HG03064 (cell line): Measurements from ENCODE around the gene ADGRG6.

Source experiments
- ATAC-seq: cut with Tn5 transposase; IDR thresholded peaks from one replicate; pipeline ENCODE4 v1.9.1; 2021; ENCODE audit warnings: low read depth; ENCODE audit not compliant: unreplicated experiment

The ADGRG6 gene

DNA sequence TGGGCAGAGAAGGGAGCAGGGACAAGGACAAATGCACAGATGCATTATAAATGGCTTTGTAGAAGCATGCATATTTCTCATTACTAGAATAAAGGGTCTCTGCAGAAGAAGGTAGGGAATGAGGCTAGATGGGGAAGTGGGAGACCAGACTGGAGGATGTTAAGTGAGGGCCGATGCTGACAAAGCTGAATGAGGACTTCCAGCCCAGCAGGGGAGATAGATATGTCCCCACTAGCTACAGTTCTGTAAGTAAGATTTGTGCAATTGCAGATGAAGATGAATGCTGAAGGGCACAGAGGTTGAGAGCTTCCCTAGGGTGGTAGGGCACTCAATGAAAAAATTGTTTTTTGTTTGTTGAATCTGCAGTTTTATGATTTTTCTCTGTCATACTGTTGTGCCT is 16.9 kb downstream of the ADGRG6 start:
- no peak for ATAC-seq

- ATAC-seq = no peak
These were observed 18.6 kb downstream of the ADGRG6 start for GRCh38 chr6:142320366-142320765.

DNA sequence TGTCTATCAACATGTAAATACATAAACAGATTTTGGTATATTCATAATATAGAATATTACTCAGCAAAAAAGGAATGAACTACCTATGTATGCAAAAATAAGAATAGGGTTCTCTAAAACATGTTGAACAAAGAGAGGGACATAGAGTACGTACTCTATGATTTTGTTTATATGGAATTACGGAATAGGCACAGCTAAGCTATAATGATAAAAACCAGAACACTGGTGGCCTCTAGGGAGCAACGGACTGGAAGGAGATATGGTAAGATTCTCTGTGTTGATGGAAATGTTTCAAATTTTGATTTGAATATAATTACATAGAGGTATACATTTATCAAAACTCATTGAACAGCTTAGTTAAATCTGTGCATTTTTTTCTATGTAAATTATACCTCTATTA is 19.6 kb downstream of the ADGRG6 start:
- ATAC-seq = no peak

GRCh38 chr6:142322066-142322465 is 20.3 kb downstream of the ADGRG6 start:
- no peak for ATAC-seq

- no peak for ATAC-seq
These were observed 20.8 kb downstream of the ADGRG6 start for GRCh38 chr6:142322504-142323198.

GRCh38 chr6:142323377-142323776 is 21.6 kb downstream of the ADGRG6 start:
- ATAC-seq = no peak

DNA sequence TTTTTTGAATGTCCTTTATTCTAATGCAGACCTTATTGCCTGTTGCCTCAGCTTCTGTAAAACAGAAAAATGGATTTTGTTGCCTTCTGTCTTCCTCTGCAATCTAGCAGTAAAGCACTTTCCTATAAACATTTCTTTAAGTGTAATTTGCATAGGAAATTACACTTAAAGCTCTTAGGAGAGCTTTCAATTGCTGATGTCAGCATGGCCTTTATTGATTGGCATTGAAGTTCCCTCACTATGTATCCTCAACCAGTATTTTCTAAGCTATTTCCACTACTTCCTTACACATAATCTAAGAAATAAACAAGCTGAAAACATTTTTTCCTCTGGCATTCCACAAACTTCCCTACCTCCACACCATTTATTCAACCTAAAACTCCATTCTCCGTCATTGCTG is 22.3 kb downstream of the ADGRG6 start:
- ATAC-seq = no peak

GRCh38 chr6:142325111-142325510 is 23.3 kb downstream of the ADGRG6 start:
- no peak for ATAC-seq

DNA sequence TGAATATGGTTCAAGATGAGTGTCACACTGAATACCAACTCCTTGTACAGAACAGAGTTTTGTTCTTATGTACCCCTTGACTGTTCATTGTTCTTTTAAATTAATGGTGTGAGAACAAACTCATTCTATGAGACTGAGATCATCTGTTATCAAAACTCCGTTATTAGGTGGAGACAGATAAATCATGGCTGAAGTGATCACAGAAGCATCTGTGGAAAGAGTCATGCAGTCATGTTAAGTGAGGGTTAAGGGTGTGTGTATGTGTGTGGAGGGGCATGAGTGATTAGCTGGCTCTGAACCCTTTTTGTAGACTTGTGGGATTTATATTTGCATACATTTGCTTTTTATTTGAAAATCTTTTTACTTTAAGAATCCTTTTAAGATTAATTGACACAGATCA is 24.7 kb downstream of the ADGRG6 start:
- no peak for ATAC-seq

DNA sequence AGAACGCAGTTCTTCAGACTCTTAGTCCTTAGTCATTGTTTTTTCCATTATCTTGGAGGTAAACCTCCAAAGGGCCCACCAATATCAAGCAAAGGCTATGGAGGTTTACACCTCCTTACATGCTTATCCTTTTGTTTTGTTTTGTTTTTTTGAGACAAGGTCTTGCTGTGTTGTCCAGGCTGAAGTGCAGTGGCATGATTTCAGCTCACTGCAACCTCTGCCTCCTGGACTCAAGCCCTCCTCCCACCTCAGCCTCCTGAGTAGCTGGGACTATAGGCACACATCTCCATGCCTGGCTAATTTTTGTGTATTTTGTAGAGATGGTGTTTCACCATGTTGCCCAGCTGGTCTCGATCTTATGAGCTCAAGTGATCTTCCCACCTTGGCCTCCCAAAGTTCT is 26.3 kb downstream of the ADGRG6 start:
- ATAC-seq = no peak

DNA sequence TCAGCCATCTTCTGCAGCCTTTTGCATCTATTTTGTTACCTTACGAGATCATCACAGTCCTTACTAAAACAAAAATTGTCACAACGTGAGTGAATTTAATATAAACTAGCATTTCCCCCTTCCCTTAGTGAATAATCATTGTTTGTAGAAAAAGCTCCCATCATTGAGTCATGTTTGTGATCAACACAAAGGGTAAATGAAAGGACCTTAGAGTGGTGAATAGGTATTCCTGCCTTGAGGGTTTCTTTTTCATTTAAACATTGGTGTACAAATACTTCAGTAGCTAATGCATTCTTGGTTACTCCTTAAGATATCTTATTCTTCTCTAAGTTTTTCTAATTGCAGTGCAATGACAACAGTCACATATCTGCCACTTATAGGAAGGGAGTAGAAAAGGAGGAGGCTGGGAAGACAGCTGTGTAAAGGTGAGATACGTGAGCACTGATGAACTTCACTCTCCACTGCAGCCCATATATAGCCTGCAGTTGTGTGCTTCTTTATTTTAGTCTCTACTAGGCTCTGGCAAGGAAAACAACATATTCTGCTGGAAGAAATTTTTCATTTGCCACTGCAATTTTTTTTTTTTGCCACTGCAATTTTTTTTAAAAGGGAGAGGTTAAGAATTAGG is 27.8 kb downstream of the ADGRG6 start:
- ATAC-seq = no peak

DNA sequence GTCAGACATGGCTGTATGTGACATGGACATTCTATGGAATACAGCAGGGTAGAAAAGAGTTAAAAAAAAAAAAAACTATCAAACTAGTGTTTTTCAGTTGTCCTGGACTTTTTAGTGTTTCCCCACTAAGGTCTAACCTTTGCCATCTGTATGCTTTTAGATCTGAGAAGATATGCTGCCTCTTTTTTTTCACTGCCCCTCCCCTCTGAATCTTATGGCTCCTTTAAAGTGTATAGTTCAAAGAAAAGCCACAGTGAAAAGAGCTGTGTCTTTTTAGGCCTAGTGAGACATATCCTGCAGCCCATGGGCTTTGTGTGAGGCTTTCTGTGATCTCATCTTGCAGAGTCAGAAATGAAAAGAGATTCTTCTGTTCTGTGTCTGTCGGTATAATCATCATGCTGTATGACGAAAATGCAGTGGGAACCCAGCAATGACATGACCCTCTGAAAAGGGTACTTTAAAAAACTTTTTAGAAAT is 29.3 kb downstream of the ADGRG6 start:
- no peak for ATAC-seq

DNA sequence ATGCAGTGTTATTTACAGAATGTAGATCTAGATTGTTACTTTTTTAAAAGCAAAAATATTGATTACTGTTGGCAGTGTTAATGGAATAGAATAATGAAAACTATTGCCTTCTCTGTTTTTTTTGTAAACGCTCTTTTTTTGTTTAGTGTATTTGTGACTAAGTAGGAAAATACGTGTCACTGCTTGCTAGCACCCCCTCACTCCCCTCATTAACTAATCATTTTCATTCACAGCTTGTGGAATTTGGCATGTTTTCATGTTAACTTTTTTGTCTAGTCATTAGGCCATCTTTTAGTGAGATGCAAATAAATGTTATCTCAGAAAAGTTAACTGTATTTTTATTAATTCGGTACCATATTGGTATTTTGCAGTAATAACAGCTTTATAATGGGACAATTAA is 29.8 kb downstream of the ADGRG6 start:
- ATAC-seq = no peak

GRCh38 chr6:142332393-142333098 is 30.7 kb downstream of the ADGRG6 start:
- no peak for ATAC-seq

- ATAC-seq = no peak
These were observed 31.6 kb downstream of the ADGRG6 start for GRCh38 chr6:142333431-142333830.

- no peak for ATAC-seq
These were observed 32.5 kb downstream of the ADGRG6 start for GRCh38 chr6:142334294-142334693.

GRCh38 chr6:142335415-142335814 is 33.6 kb downstream of the ADGRG6 start:
- no peak for ATAC-seq

DNA sequence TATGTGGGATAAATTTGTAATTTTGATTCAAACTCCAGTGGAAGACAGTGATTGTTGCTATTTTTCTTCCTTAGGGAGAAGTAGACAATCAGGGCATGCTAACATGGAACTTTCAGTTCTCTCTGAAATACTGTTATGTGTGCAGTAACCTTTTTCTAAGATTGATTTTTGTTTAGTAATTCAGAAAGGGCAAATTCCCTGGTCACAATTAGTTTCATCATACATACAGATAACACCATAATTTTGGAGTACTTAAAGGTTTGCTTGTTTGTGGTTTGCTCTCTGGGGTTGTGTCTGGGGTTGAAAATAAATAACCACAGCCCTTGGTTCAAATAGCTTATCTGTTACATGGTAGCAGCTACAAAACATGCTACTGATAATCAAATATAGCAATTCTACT is 34.4 kb downstream of the ADGRG6 start:
- ATAC-seq = no peak

DNA sequence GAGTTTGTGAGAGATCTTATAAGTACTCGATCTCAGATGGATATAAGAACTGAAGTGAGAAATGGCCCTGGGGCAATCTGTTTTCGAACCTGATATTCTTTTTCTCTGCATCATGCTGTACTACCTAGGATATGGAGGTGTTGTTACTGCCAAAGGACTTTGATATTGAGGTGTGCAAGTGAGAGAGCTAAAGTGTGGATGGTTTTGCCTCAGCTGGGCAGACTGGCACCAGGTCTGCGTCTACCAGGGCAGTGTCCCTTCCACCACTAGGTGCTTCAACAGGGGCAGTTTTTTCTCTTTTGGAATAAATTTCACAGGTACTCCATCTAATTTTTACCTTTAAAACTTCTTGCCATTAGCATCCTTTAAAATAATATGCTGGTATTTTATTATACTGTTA is 35.0 kb downstream of the ADGRG6 start:
- ATAC-seq = no peak

GRCh38 chr6:142339113-142339512 is 37.3 kb downstream of the ADGRG6 start:
- no peak for ATAC-seq

DNA sequence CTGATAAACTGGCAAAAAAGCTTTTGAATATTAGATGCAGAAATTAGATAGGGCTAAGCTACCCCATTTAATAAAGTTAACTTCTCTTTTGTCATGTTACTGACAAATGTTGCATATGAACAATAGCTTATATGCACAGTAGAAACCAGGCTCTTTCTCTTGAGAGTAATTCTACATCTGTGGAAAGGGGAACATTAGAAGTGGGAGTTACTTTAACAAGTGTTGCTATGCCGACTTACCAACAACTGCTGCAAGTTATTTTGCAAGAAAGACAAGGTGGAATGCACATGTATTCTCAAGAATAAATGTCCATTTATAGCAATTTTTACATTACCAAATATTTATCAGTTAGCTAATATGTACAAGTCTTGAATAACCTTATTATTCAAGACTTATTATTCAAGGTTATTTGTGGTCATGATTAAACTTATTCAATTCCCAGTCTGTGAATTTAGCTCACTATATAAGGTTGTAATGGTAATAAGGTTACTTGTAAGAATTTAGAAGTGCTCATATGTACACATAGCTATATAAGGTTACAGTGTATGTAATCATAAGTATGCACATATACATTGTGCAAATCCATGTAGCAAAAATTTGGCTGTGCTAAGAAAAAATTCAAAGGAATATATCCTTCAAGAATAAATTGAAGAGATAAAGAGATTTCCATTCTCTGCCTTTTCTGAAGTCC is 38.3 kb downstream of the ADGRG6 start:
- no peak for ATAC-seq
